Gastrocnemius medialis (tissue), 4 donors: ENCODE measurements around the gene IGFN1. TPM values are rescaled to one million over a fixed set of nuclear protein-coding genes. Genes with fewer than 3 reads are reported as not detected.
A peak's percentile ranks its signal among the peaks of the same experiment; 100 is the strongest.

ENCODE experiments used
- ATAC-seq, 2 donors: fragments of 150-250 bp; one replicate each; pipeline ENCODE4 v1.9.1; 2016
- DNase-seq, 2 donors: peaks; one replicate each; pipeline ENCODE4 v3.0.0-alpha.2; 2019
- H3K27ac ChIP-seq, 4 donors: fragments of 200-600 bp; sonication (generic); 1 replicate in 1 of 4; 2 replicates in 3 of 4; pipeline ENCODE4 v1.5.1; 2016 to 2018; ENCODE audit warnings: mild to moderate bottlenecking in 2 of 4, moderate library complexity in 1 of 4
- H3K27me3 ChIP-seq, 3 donors: fragments of 200-600 bp; sonication (generic) in 2 of 3; 1 replicate in 1 of 3; 2 replicates in 2 of 3; pipeline versions ENCODE4 v1.5.1 to v1.6.0; 2016 to 2019; ENCODE audit warnings: mild to moderate bottlenecking in 1 of 3, moderate library complexity in 1 of 3
- H3K36me3 ChIP-seq, 2 donors: fragments of 200-600 bp; sonication (generic) in 1 of 2; one replicate each; pipeline ENCODE4 v1.5.1; 2017 to 2018
- H3K4me1 ChIP-seq, 2 donors: fragments of 200-600 bp; sonication (generic) in 1 of 2; one replicate each; pipeline ENCODE4 v1.5.1; 2016 to 2017; ENCODE audit warnings: mild to moderate bottlenecking in 2 of 2
- H3K4me3 ChIP-seq, 4 donors: fragments of 200-600 bp; sonication (generic) in 3 of 4; 1 replicate in 1 of 4; 2 replicates in 3 of 4; pipeline ENCODE4 v1.5.1; 2016 to 2019; ENCODE audit warnings: mild to moderate bottlenecking in 2 of 4
- H3K9me3 ChIP-seq, 3 donors: fragments of 200-600 bp; sonication (generic) in 2 of 3; 1 replicate in 1 of 3; 2 replicates in 2 of 3; pipeline ENCODE4 v1.5.1; 2016 to 2019
- CTCF ChIP-seq, 5 experiments: fragments of 450-650 bp in 3 of 5; fragments of 200-600 bp in 2 of 5; sonication (generic) in 2 of 5; IDR thresholded peaks in 4 of 5; conservative IDR thresholded peaks in 1 of 5; 1 replicate in 4 of 5; 2 replicates in 1 of 5; pipeline ENCODE4 v1.5.1; 2016 to 2019; ENCODE audit warnings: antibody characterized with exemption in 5 of 5, mild to moderate bottlenecking in 3 of 5, moderate library complexity in 3 of 5
- POLR2A ChIP-seq, 2 donors: fragments of 450-650 bp; IDR thresholded peaks; one replicate each; pipeline ENCODE4 v1.6.1; 2017; ENCODE audit warnings: antibody characterized with exemption in 2 of 2, mild to moderate bottlenecking in 2 of 2, moderate library complexity in 2 of 2
- in situ Hi-C, 4 donors: fragments of 200-750 bp; cut with MboI; loops; one replicate each; pipeline versions ENCODE4 v1.15.0 to v1.8.0; 2017; ENCODE audit warnings: low sequenced_read_pairs in 4 of 4
- intact Hi-C: fragments of 100-400 bp; cut with DNase I; formaldehyde crosslinking; loops from one replicate; pipeline ENCODE4 v1.15.1; 2023; ENCODE audit warnings: low total_unique reads
- total RNA-seq, 4 donors: library from RNA; depleted of rRNA; stranded (reverse); fragments of >200 nt; gene quantifications; one replicate each; pipeline versions ENCODE4 v1.1.0 to v1.2.3, GENCODE V29; 2016

The IGFN1 gene
- total RNA-seq, 4 donors from 2014 or later = 11.2 to 113 (median 27.7) TPM

- no peak for ATAC-seq
These were observed 17.6 kb downstream of the IGFN1 start for GRCh38 chr1:201208236-201208635.

GRCh38 chr1:201212056-201212455 is 21.4 kb downstream of the IGFN1 start:
- H3K27me3 ChIP-seq = no peaks in the 10 kb centered on the region
- in situ Hi-C loops = no loop called here
- H3K4me3 ChIP-seq = no peak overlapping the region
- no peaks in the 10 kb centered on the region for H3K4me1 ChIP-seq
- intact Hi-C loops = no loop called here
- no peaks in the 10 kb centered on the region for H3K36me3 ChIP-seq
- ATAC-seq = no peak
- peak in 1 of 2 donors; percentile 8 for DNase-seq
- H3K27ac ChIP-seq = no peak overlapping the region
- TF ChIP-seq CTCF (IDR thresholded peaks at IDR 0.05 in 4 of 5, conservative IDR thresholded peaks at IDR 0.05 in 1 of 5) = no peak
- no peak for TF ChIP-seq POLR2A (IDR thresholded peaks at IDR 0.05)
- no peaks in the 10 kb centered on the region for H3K9me3 ChIP-seq

More at GRCh38 chr1:201208236-201208635, 17.6 kb downstream of the IGFN1 start:
- H3K27ac ChIP-seq = no peak overlapping the region
- no peaks in the 10 kb centered on the region for H3K36me3 ChIP-seq
- intact Hi-C loops = no loop called here
- in situ Hi-C loops = loop anchor here in 1 of 4 donors (10.0 kb wide), 1 partner anchor 243 kb away; no protein-coding TSS in a partner anchor
- TF ChIP-seq CTCF (IDR thresholded peaks at IDR 0.05 in 4 of 5, conservative IDR thresholded peaks at IDR 0.05 in 1 of 5) (no peak), POLR2A (IDR thresholded peaks at IDR 0.05) (no peak)
- DNase-seq = no peak
- H3K27me3 ChIP-seq = no peaks in the 10 kb centered on the region
- no peaks in the 10 kb centered on the region for H3K9me3 ChIP-seq
- no peak overlapping the region for H3K4me3 ChIP-seq
- H3K4me1 ChIP-seq = no peaks in the 10 kb centered on the region

GRCh38 chr1:201212461-201213055 is 21.9 kb downstream of the IGFN1 start:
- TF ChIP-seq CTCF (IDR thresholded peaks at IDR 0.05 in 4 of 5, conservative IDR thresholded peaks at IDR 0.05 in 1 of 5) (no peak), POLR2A (IDR thresholded peaks at IDR 0.05) (no peak)
- peak in 1 of 2 donors; percentile 5 for DNase-seq
- H3K27me3 ChIP-seq = no peaks in the 10 kb centered on the region
- in situ Hi-C loops = no loop called here
- H3K36me3 ChIP-seq = no peaks in the 10 kb centered on the region
- H3K9me3 ChIP-seq = no peaks in the 10 kb centered on the region
- ATAC-seq = no peak
- H3K27ac ChIP-seq = no peak overlapping the region
- intact Hi-C loops = no loop called here
- no peaks in the 10 kb centered on the region for H3K4me1 ChIP-seq
- no peak overlapping the region for H3K4me3 ChIP-seq

- no peaks in the 10 kb centered on the region for H3K9me3 ChIP-seq
- H3K4me3 ChIP-seq = no peak overlapping the region
- DNase-seq (peak in 1 of 2 donors; percentile 4), ATAC-seq (no peak)
- no peaks in the 10 kb centered on the region for H3K36me3 ChIP-seq
- in situ Hi-C loops = no loop called here
- TF ChIP-seq POLR2A (IDR thresholded peaks at IDR 0.05) (no peak), CTCF (IDR thresholded peaks at IDR 0.05 in 4 of 5, conservative IDR thresholded peaks at IDR 0.05 in 1 of 5) (no peak)
- no peaks in the 10 kb centered on the region for H3K27me3 ChIP-seq
- no peaks in the 10 kb centered on the region for H3K4me1 ChIP-seq
- no peak overlapping the region for H3K27ac ChIP-seq
- intact Hi-C loops = no loop called here
These were observed 22.6 kb downstream of the IGFN1 start for GRCh38 chr1:201213106-201213770.
